ENCODE results near the gene MYO7A. TPM values are rescaled to one million over a fixed set of nuclear protein-coding genes. Genes with fewer than 3 reads are reported as not detected.
A peak's percentile ranks its signal among the peaks of the same experiment; 100 is the strongest.

Gene MYO7A
- total RNA-seq, 1 donor from 2014 or later: 5.8 TPM

DNA sequence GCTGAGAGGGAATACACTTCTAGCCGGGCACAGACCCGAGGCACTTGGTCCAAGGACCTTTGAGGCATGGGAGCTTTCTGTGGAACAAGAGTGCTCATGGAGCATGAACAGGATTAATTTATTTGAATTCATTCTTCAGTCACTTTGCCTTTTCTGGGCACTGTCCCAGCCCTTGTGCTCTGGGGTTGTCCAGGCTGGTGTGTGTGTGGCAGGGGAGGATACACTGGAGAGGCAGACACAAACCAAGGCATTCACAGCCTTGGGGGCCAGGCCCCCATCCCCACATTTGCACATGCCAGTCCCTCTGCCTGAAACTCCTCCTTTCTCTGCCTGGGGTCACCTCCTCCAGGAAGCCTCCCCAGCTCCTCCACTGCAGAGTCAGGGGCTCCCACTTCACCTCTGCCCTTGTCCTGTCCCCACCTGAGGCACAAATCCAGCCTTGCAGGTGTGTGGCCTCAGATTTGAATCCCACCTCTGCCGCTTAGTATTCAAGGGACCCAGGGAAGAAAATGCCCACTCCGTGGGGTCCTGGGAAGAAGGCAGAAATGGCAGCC is 55.5 kb downstream of the MYO7A start:
- no peak for DNase-seq (ENCODE audit: low spot score)

DNA sequence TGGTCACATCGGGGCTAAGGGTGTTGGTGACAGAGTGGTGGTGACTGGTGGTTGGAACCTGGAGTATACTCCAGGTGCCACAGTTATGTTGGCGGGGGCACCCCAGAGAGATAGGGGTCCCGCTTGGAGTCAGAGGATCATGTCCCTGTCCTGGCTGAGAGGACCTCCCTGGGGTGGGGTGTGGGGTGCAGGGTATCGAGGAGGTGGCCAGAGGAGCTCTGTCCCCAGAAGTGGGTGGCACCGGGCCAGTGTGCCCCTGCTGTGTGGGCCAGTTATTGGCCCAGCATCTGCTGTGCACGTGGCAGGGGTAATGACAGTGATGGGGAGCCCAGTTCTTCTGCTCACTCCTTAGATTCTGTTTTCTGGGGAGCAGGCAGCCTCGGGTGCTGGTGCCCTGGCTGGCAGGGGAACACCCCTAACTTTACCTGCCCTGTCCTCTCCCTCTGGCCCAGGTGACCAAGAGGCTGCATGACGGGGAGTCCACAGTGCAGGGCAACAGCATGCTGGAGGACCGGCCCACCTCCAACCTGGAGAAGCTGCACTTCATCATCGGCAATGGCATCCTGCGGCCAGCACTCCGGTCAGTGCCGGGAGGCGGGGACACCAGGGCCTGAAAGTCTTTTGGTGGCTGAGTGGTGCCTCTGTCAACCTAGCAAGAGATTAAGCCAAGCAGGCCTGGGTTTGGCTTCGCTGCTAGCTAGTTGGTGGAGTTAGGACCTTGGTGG is 56.3 kb downstream of the MYO7A start:
- DNase-seq (ENCODE audit: low spot score): no peak

- DNase-seq (ENCODE audit: low spot score): no peak
Measured at GRCh38 chr11:77186302-77186701, 58.3 kb downstream of the MYO7A start.

- no peak for DNase-seq (ENCODE audit: low spot score)
Measured at GRCh38 chr11:77187111-77187750, 59.2 kb downstream of the MYO7A start.

- DNase-seq (ENCODE audit: low spot score): peak; percentile 79
Measured at GRCh38 chr11:77187776-77188632, 60.0 kb downstream of the MYO7A start.

DNA sequence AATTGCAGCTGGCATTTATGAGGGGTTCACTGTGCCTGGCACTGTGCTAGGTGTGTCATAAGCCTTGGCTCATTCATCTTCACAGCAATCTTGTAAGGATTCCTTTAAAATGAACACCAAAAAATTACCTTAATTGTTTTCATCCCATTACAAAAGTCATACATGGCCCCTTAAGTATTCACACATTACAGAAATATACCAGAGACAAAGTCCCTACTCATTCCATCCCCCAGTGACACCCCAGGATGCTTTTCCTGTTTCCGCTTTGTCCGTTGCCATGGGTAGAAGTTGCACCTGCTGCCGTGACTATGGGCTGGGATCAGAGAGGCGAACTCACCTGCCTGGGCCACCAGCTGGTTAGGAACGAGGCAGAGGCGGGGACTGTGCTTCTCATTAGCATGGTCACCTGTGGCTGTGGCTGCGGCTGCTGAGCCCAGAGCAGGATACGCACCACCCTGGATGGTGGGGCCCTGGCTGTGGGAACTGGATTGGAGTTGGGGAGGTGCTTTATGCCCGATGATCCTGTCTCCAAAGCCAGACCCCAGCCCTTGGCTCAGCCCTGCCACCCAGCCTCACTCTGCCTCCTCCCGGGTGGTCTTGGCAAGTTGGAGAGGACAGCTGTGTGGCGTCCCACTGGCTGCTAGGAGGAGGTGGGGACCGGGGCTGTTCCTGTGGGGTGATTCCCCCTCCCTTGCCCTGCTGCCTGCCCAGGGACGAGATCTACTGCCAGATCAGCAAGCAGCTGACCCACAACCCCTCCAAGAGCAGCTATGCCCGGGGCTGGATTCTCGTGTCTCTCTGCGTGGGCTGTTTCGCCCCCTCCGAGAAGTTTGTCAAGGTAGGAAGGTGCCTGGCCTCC is 60.8 kb downstream of the MYO7A start:
- DNase-seq (ENCODE audit: low spot score): no peak

GRCh38 chr11:77189588-77190210 is 61.7 kb downstream of the MYO7A start:
- no peak for DNase-seq (ENCODE audit: low spot score)

- DNase-seq (ENCODE audit: low spot score): no peak
Measured at GRCh38 chr11:77190331-77191075, 62.5 kb downstream of the MYO7A start.

- DNase-seq (ENCODE audit: low spot score): no peak
Measured at GRCh38 chr11:77191429-77191822, 63.4 kb downstream of the MYO7A start.

DNA sequence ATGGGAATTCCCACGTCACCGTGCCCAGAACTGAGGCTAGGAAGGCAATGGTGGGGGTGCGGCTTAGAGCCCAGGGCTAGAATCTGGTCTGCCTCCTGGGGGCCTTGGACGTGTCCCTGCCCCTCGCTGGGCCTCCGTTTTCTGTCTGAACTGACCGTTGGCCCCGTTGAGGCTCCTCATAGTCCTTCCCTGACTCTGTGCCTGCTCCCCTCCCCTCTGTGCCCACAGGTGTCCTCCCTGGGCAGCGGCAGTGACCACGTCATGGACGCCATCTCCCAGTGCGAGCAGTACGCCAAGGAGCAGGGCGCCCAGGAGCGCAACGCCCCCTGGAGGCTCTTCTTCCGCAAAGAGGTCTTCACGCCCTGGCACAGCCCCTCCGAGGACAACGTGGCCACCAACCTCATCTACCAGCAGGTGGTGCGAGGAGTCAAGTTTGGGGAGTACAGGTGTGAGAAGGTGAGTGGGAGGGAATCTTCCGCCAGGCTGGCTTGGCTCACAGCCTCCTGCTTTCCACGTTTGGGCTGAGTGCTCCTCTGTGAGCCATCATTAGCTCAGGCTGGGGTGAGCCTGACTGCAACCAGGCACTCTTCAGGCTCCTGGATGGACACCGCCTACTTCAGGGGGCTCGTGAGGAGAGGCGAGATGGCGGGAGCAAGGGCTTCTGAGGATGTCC is 63.9 kb downstream of the MYO7A start:
- peak; percentile 77 for DNase-seq (ENCODE audit: low spot score)

DNA sequence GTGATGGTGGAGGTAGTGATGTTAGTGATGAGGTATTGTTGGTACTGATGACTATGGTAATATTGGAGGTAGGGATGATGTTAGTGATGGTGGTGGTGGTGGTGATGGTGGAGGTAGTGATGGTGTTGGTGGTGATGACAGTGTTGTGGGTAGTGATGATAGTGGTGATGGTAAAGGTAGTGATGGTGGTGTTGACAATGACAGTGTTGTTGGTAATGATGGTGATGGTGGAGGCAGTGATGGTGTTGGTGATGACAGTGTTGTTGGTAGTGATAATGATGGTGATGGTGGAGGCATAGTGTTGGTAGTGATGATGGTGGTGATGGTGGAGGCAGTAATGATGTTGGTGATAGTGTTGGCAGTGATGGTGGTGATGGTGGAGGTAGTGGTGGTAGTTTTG is 65.1 kb downstream of the MYO7A start:
- no peak for DNase-seq (ENCODE audit: low spot score)

DNA sequence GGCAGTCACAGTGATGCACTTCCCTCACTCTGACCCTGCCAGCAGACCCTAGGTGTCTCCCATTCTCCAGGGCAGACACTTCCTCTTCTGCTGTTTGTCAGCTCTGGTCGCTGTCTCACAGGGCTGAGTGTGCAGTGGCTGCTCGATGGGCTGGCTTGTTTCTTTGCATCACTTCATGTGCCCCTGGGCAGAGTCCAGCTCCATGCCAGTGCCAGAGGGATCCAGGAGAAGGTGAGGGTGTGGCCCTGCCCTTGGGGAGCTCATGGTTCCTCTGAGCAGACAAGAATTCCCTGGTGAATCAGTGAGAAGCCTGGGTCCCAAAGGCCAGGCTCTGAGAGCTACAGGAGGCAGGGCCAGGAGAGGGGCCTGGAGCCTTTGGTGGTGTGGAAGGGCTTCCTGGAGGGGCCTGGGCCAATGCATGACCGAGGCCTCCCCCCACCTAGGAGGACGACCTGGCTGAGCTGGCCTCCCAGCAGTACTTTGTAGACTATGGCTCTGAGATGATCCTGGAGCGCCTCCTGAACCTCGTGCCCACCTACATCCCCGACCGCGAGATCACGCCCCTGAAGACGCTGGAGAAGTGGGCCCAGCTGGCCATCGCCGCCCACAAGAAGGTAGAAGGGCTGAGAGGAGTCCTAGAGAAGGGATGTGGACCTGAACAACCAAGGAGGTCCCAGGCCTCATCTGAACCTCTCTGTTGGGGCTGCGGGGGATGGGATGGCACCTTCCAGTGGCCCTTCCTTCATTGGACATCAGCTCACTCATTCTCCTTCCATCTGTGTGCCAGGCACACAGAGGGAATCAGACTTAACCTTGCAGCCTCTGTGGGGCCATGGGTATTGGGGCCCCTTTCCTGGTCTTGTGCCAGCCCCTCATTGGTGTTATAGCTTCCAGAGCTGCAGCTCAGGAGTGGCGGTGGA is 66.1 kb downstream of the MYO7A start:
- DNase-seq (ENCODE audit: low spot score): no peak

DNA sequence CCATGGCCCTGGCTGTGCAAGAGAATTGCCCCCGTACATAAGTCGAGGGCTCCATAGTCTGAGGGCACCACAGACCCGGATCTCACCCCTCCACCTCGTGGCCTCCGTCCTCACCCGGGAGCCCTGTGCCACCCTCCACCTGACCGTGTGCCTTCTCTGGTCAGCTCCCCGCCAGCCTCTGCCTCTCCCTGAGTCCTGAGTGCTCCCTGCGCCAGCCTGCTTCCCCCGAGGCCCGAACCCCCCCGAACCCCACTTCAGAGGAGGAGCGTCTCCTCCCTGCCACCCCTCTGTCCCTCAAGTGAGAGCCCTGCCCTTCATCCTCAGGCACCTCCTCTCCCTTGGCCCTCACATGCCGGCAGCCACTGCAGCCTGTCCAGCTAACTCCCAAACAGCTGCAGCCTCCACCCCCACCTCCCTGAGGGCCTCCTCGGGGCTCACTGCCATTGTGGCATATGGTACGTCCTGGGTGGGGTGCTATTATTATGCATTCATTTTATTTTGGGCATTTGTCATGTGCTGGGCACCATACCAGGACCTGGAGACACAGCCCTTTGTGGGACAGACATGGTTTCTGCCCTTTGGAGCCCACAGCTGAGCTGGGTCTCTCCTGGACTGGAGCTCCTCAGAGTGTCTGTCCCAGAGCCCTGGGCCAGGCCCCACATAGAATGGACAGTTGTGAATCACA is 67.2 kb downstream of the MYO7A start:
- no peak for DNase-seq (ENCODE audit: low spot score)

- DNase-seq (ENCODE audit: low spot score): no peak
Measured at GRCh38 chr11:77196961-77197360, 68.9 kb downstream of the MYO7A start.

DNA sequence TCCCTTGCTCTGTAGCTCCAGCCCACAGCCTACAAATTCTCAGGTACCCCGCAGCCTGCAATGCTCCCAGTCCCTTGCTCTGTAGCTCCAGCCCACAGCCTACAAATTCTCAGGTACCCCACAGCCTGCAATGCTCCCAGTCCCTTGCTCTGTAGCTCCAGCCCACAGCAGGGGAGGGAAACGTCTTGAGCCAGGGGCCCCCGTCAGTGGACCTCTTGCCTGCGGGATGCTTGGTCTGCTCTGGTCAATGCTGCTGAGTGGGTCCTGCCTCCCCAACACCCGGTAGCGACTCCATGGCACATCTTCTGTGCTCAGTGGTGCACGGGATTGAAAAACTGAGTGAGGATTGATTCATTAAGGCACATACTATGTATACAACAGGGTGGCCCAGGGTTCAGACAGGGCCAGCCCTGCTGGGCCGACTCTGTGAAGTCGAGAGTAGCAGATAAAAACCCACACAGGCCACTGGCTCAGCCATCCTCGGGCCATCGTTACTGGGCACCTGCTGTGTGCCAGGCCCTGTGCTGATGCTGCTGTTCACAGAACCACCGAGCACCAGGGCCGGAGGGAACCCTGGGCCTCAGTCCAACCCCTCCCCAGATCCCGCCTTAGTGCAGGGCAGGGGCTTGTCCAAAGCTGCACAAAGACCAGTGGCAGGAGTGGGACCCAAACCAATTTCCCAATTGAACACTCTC is 69.7 kb downstream of the MYO7A start:
- no peak for DNase-seq (ENCODE audit: low spot score)

DNA sequence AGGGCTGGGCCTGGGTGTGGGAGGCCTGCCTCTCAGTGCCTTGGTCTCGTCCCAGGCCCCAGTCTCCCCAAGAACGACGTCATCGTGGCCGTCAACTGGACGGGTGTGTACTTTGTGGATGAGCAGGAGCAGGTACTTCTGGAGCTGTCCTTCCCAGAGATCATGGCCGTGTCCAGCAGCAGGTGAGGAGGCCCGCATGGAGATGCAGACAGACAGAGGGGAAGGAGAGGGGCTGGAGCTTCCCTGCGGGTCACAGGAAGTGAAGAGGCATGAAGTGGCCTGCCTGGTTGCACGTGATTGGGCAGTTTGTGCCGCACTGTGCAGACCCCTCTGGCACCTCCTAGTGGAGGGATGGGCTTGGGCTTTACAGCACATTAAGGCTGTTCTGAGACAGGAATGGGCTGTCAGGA is 70.4 kb downstream of the MYO7A start:
- no peak for DNase-seq (ENCODE audit: low spot score)

DNA sequence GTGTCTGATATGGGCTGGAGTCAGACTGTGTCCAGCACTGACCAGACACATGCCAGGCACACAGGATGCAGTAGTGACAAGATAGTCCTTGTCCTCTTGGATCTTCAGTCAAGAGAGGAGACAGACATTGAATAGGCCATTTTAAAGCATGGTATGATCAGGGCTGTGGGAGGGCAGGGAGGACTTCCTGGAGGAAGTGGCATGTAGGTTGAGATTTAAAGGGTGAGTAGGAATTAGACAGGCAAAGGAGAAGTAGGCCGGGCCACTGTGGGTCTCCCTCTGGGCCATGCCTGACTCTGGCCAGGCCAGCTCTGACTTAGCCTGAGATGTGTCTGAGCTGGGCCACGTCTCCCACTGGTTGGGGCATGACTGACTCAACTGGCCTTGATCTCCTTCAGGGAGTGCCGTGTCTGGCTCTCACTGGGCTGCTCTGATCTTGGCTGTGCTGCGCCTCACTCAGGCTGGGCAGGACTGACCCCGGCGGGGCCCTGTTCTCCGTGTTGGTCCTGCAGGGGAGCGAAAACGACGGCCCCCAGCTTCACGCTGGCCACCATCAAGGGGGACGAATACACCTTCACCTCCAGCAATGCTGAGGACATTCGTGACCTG is 71.2 kb downstream of the MYO7A start:
- no peak for DNase-seq (ENCODE audit: low spot score)

Measured in ureter (tissue), 1 donor.